HepG2 (cell line): ENCODE data around the gene ANKFY1. TPM values are rescaled to one million over a fixed set of nuclear protein-coding genes. Genes with fewer than 3 reads are reported as not detected.

Source experiments
- AKNA ChIP-seq: sonication (generic); formaldehyde crosslinking; IDR thresholded peaks from 2 replicates; pipeline ENCODE4 v1.4.0; 2020; ENCODE audit warnings: missing genetic modification reagents, borderline replicate concordance
- CREBL2 ChIP-seq: sonication (generic); formaldehyde crosslinking; IDR thresholded peaks from 2 replicates; pipeline ENCODE4 v1.8.1; 2023; ENCODE audit warnings: missing genetic modification reagents, mild to moderate bottlenecking, borderline replicate concordance
- ETS1 ChIP-seq: sonication (generic); formaldehyde crosslinking; IDR thresholded peaks from 2 replicates; pipeline ENCODE4 v1.4.0; 2020; ENCODE audit warnings: missing genetic modification reagents
- FOSL1 ChIP-seq: sonication (generic); formaldehyde crosslinking; IDR thresholded peaks from 2 replicates; pipeline ENCODE4 v1.9.0; 2021; ENCODE audit warnings: missing genetic modification reagents, borderline replicate concordance
- FUBP1 ChIP-seq: sonication (generic); formaldehyde crosslinking; IDR thresholded peaks from 2 replicates; pipeline ENCODE4 v1.5.1; 2020; ENCODE audit warnings: missing genetic modification reagents, mild to moderate bottlenecking, borderline replicate concordance
- MBD4 ChIP-seq: IDR thresholded peaks from 2 replicates; pipeline ENCODE4 v1.6.1; 2012; ENCODE audit warnings: low read length, inconsistent platforms, borderline replicate concordance
- NAIF1 ChIP-seq: sonication (generic); formaldehyde crosslinking; IDR thresholded peaks from 2 replicates; pipeline ENCODE4 v1.5.0; 2020; ENCODE audit warnings: mild to moderate bottlenecking, missing genetic modification reagents, borderline replicate concordance
- NFATC3 ChIP-seq: sonication (generic); formaldehyde crosslinking; IDR thresholded peaks from 2 replicates; pipeline ENCODE4 v1.5.1; 2020; ENCODE audit warnings: mild to moderate bottlenecking, missing genetic modification reagents
- PLRG1 ChIP-seq: fragments of 450-650 bp; conservative IDR thresholded peaks from 2 replicates; pipeline ENCODE4 v1.6.1; 2016
- SMAD9 ChIP-seq: sonication (generic); formaldehyde crosslinking; IDR thresholded peaks from 2 replicates; pipeline ENCODE4 v1.5.1; 2020; ENCODE audit warnings: mild to moderate bottlenecking, missing genetic modification reagents
- TCF12 ChIP-seq, 2 experiments: fragments of 450-650 bp in 1 of 2; sonication (generic) in 1 of 2; formaldehyde crosslinking in 1 of 2; IDR thresholded peaks; 2 replicates each; pipeline versions ENCODE4 v1.6.1 to v1.8.0; 2017 to 2022; ENCODE audit warnings: antibody characterized with exemption in 1 of 2, mild to moderate bottlenecking in 1 of 2, missing genetic modification reagents in 1 of 2, moderate library complexity in 1 of 2
- TEAD3 ChIP-seq: optimal IDR thresholded peaks from 2 replicates; pipeline ENCODE3; 2016; ENCODE audit warnings: borderline replicate concordance
- YY1 ChIP-seq: IDR thresholded peaks from 2 replicates; pipeline ENCODE4 v1.6.1; 2011; ENCODE audit warnings: low read length, low read depth, moderate library complexity, mild to moderate bottlenecking; ENCODE audit not compliant: insufficient read depth, insufficient replicate concordance
- ZBTB14 ChIP-seq: sonication (generic); formaldehyde crosslinking; IDR thresholded peaks from 2 replicates; pipeline ENCODE4 v1.4.0; 2020; ENCODE audit warnings: missing genetic modification reagents
- ZFP62 ChIP-seq: sonication (generic); formaldehyde crosslinking; IDR thresholded peaks from 2 replicates; pipeline ENCODE4 v1.4.0; 2020; ENCODE audit warnings: missing genetic modification reagents
- ZNF335 ChIP-seq: sonication (generic); formaldehyde crosslinking; IDR thresholded peaks from 2 replicates; pipeline ENCODE4 v1.4.0; 2020; ENCODE audit warnings: missing genetic modification reagents
- ZNF451 ChIP-seq: sonication (generic); formaldehyde crosslinking; IDR thresholded peaks from 2 replicates; pipeline ENCODE4 v1.5.0; 2020; ENCODE audit warnings: mild to moderate bottlenecking, missing genetic modification reagents
- ZNF460 ChIP-seq: sonication (generic); formaldehyde crosslinking; IDR thresholded peaks from 2 replicates; pipeline ENCODE4 v1.5.1; 2020; ENCODE audit warnings: missing genetic modification reagents, mild to moderate bottlenecking, borderline replicate concordance
- ZNF484 ChIP-seq: sonication (generic); formaldehyde crosslinking; IDR thresholded peaks from 2 replicates; pipeline ENCODE4 v1.5.1; 2020; ENCODE audit warnings: mild to moderate bottlenecking, low read depth, missing genetic modification reagents, borderline replicate concordance
- ZNF550 ChIP-seq: sonication (generic); formaldehyde crosslinking; IDR thresholded peaks from 2 replicates; pipeline ENCODE4 v1.4.0; 2020; ENCODE audit warnings: mild to moderate bottlenecking, missing genetic modification reagents, borderline replicate concordance
- polyA plus RNA-seq, 8 experiments: library from polyadenylated mRNA; depleted of rRNA in 3 of 8; stranded (reverse) in 7 of 8; unstranded in 1 of 8; fragments of >200 nt; fragmentation: Illumina TruSeq in 4 of 8; extraction: Trizol in 4 of 8; gene quantifications; 2 replicates each; pipeline versions ENCODE4 v1.2.1 to v1.2.3, GENCODE V29; 2011 to 2016; ENCODE audit warnings: low read depth in 4 of 8, missing spikeins in 1 of 8, mixed read lengths in 1 of 8; ENCODE audit not compliant: insufficient read depth in 1 of 8
- total RNA-seq, 5 experiments: library from RNA; depleted of rRNA; stranded (reverse); fragments of >200 nt; fragmentation: Illumina TruSeq; extraction: Trizol; gene quantifications; 2 replicates each; pipeline ENCODE4 v1.2.3, GENCODE V29; 2016; ENCODE audit warnings: low read depth in 1 of 5

The ANKFY1 gene
- total and polyA plus RNA-seq, 2 of the 13 experiments (the other 11 are each of a cell fraction or from before 2014, with no cell fraction given): 11.9 to 16.8 TPM

GRCh38 chr17:4310354-4311060, 46.7 kb upstream of the ANKFY1 start (continued):
- TF ChIP-seq AKNA (CRISPR knock-in tag): no peak
- TF ChIP-seq NAIF1: no peak
- TF ChIP-seq CREBL2 (CRISPR knock-in tag): no peak
- TF ChIP-seq ZFP62 (CRISPR knock-in tag): no peak
- TF ChIP-seq ETS1 (CRISPR knock-in tag): no peak
- no peak for TF ChIP-seq SMAD9 (CRISPR knock-in tag)
- TF ChIP-seq PLRG1: no peak
- no peak for TF ChIP-seq TCF12 (IDR thresholded peaks at IDR 0.05)
- no peak for TF ChIP-seq TCF12 (CRISPR knock-in tag; IDR thresholded peaks at IDR 0.05)
- no peak for TF ChIP-seq NFATC3 (CRISPR knock-in tag)
- TF ChIP-seq ZNF451 (CRISPR knock-in tag): no peak
- peak; percentile 27 for TF ChIP-seq TEAD3 (CRISPR knock-in tag)
- TF ChIP-seq YY1: no peak
- TF ChIP-seq ZNF335 (CRISPR knock-in tag): no peak
- no peak for TF ChIP-seq MBD4
- TF ChIP-seq ZNF550 (CRISPR knock-in tag): no peak
- TF ChIP-seq ZNF460: no peak
- no peak for TF ChIP-seq ZNF484 (CRISPR knock-in tag)
- TF ChIP-seq FOSL1 (CRISPR knock-in tag): no peak
- TF ChIP-seq ZBTB14: no peak
- no peak for TF ChIP-seq FUBP1 (CRISPR knock-in tag)
